Endothelial cell of hepatic sinusoid (primary cell): ENCODE results near the gene NR2F2.

Source experiments
- in situ Hi-C: cut with HindIII; loops from 2 replicates; pipeline ENCODE4 v1.10.0; 2017; ENCODE audit warnings: low sequenced_read_pairs

NR2F2 gene

DNA sequence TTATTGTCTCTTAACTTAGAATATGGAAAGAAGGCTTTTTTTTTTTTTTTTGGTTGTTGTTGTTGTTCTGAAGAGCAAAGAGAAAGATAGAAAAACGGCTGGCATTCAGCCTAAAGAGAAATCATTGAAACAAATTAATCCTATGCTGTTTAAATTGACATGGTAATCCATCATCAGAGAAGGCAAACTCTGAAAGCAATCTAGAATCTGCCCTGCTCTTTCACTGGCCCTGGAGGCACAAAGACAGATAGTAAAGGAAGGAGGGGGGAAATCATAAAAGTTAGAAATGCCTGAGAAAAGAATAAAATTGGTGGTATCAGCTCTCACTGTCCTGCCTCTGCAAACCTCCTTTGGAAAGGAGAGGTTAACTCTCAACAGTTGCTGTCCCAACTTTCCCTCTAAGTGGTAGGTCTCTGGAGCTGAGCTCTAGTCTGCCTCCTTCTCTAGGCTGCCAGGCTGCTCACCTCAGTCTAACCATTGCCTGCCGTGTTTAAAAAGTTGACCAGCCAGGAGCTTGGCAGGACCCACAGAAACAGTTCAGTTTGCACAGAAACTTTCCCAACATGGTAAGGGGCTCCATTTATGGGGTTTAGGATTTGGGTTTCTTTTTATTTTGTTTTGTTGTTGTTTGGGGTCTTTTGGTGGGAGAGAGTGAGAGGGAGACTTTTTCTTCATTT lies 13.4 kb upstream of the NR2F2 start:
- in situ Hi-C loops: no loop called here

DNA sequence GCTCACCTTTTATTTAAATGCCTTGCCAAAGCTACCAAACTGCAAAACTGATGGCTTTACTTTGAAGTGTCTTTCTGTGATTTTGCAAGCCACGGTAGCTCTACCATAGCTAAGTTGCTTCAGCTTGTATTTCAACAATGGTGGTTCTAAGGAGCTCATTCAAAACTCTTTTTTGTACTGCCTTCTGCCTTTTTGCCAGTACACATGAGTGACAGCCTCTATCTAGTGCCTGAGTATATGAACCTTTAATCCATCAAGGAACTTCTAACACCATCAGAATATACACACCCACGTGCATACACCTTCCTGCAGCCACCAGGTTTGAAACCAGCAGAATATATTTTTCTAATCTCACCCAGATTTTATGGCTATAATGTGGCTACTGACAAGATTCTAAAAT lies 10.4 kb upstream of the NR2F2 start:
- in situ Hi-C loops: no loop called here

DNA sequence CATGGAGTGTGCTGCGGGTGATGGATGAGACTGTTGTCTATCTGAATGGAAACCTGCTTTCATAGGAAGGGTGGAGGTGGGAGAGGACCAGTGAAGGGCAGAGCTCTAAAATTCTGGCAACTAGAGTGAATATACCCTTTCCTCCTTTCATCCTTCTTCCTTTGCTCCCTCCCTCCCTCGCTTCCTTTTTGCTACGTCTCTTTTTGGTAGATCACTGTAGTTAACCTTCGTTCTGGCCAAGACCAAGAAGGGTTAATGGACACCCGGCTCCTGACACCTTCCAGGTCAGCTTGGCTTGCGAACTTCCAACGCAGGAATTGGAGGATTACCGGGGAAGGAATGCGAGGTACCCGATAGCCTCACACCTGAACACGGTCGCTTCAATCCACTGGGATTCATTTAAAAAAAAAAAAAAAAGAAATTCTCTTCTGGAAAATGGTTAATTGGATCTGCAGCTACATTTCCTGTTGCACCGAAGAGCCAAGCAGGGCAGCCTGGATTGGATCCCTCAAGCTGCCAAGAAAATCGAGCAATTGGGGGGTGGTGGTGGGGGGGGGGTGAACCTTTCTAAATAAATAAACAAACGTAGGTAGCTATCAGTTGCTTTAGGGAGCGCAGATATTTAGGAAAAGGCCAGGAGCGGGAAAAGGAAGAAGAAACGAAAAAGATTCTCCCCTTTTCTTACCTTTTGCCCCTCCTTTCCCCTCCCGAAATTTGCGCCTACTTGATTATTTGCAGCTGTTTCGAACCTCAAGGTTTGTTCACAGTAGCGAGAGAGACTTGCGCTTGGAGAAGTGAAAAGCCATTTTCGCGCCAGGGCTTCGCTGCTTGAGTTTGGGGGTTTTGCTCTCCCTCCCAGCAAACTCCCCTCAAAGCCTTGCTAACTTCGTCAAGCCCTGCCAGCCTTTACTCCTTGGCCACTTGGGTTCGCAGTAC lies 9.5 kb upstream of the NR2F2 start:
- in situ Hi-C loops: no loop called here

DNA sequence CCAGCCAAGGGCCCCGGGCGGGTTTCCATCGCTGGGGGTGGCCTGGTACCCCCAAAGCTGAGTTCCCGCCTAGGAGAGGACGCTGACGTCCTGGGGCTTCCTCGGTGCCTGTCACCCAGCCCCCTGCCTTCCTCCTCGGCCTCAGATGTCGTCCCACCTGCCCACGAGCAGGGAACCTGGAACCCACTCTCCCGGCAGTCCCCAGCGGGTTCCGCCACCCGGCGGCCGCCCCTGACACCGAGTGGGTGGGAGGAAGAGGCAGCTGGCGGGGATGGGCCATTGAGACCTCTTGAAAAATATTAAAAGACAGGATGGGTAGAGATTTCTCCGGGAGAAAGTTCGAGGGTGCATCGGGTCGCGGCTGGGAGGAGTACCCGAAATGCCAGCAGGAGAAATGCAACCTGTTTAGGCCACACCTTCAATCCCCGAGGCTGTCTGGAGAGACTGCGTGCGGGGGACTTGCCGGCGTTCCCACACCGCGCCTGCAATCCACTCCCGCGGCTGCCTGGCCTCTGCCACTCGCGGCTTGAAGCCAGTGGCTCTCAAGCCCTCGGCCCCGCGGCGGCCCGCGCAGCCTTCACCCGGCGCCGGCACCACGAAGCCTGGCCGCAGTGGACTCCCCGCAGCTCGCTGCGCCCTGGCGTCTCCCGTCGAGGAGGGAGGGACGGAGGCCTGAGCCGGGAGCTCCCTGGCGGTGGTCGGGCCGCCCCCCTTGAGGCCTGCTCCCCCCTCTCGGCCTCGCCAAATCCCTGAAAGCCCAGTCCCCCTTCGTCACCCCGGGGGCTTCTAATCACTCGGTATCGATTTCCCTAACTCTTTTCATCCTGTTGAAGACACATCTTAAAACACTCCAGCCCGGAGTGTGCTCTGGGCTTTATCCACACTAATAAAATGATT lies 8.6 kb upstream of the NR2F2 start:
- in situ Hi-C loops: no loop called here

DNA sequence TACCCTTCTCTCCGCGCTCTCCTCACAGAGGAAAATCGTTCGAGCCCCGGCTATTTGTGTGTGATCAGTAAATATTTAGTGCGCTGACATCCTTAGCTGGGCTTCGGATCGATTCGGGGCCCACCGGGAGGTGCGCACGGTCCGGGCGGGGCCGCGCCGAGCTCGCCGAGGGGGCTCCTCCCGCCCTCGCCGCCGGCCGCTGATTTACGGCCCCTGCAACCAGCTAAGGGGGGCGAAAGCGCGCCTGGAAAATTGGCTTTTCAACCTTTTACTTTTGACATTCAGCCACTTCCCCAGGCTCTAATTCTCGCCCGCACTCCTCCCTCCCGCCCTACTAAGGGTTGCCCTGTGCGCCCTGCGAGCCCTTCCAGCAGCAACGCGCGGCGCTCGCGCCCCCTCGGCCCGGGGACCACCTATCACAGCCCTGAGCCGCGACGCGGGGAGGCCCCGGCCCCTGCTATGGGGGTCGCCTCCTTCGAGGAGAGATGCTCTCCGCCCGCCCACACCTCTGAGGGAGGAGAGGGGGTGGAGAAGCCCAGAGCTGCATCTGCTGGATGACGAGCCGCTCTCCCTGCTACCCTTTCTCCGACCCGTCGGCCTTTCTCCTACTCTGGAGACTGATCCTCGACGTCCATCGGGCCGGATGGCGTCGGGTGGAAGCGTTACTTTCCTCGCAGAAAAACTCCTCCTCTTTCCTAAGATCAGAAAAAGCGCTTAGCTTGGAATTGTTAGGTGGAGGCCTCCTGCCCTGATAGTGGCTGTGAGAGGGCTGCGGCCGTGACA lies 7.8 kb upstream of the NR2F2 start:
- in situ Hi-C loops: no loop called here

DNA sequence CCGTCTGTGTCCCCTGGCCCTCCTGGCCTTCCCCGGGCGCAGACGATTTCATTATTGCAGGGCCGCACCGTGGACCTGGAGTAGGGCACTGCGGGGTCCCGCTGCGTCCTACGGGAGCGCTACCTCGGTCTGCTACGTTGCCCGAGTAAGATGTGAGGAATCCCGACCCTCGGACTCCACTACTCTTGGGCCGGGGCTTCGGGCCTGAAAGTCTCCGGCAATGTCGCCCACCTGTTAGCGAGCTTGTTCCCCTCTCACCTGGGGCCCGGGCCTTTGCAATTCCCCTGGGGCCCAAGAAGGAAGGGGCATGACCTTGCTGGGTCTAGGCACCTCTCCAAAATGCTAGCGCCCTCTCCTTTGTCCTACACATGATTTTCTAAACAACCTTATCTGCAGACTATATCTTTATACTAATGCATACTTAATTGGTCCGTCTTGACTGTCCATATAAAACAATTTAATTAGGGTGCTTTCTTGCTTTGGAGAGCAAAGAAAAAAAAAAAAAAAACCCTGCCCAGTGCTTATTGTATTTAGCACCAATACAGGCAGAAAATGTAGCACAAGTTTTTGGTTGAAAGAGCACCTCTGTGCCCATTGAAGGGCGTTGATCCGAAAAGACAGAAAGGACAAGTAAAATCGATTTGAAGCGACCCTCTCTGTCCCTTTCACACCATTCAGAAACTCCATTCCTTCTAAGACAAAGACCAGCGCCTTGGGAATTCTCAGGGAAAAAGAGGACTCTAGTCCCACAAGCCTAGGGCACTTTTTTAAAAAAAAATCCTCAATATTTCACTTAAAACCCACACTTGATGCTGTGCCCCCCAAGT lies 7.0 kb upstream of the NR2F2 start:
- in situ Hi-C loops: no loop called here

DNA sequence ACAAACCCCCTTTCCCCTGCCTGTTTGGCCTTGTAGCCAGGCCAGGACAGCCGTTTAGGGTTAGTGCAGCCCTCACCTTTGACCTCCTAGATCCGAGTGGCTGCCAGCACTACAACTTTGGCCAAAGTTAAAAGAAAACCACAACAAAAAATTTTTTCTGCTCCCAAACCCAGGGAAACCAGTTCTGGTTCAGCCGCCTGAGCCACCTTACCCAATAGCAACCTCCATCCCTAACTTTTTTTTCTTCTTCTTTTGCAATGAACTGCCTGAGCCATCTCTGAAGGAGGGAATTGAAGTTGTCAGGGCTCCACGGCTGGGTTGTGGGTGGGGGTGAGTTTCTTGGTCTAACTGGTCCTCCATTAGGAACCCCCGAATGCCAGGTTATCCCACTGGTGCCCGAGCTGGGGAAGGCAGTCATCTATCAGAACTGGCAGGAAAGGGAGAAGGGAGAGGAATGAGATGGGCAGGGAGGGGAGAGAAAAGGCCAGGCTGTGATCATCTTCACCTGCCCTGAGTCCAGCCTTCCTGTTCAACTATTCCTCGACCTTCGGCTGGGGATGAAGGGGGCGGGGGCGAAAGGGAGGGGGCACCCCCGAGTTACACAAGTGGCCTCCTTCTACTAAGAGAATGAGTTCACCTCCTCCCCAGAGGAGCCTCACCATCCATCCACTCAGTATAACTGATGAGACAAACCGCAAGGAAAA lies 6.2 kb upstream of the NR2F2 start:
- in situ Hi-C loops: no loop called here

DNA sequence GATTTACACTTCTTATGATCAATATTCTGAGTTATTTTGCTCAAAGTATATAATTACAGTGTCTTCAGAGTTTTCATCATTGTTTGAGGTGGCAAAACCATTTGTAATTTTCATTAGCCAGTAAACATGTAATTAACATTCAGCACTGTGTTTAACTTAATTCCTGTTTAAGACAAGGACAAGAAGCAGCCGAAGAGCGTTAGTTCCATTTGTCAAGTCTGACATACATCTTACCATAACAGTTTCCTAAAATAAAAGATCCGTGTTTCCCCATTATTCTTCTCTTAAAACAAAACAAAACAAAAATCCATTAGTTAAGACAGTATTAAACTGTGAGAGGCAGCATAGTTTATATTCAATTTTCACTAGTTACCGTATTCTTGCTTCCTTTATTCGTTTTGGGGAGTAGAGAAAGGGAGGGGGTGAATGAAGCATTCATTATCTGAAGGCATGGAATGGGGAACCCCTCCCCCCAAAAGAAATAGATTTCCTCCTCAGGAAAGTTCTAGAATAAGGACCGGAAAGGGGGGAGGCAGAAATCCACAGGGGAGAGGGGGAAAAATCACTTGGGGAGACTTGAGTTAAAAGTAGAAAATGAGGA lies 5.5 kb upstream of the NR2F2 start:
- in situ Hi-C loops: loop anchor here (5.0 to 25.0 kb wide), 4 partner anchors 87 to 1288 kb away; no protein-coding TSS in a partner anchor

DNA sequence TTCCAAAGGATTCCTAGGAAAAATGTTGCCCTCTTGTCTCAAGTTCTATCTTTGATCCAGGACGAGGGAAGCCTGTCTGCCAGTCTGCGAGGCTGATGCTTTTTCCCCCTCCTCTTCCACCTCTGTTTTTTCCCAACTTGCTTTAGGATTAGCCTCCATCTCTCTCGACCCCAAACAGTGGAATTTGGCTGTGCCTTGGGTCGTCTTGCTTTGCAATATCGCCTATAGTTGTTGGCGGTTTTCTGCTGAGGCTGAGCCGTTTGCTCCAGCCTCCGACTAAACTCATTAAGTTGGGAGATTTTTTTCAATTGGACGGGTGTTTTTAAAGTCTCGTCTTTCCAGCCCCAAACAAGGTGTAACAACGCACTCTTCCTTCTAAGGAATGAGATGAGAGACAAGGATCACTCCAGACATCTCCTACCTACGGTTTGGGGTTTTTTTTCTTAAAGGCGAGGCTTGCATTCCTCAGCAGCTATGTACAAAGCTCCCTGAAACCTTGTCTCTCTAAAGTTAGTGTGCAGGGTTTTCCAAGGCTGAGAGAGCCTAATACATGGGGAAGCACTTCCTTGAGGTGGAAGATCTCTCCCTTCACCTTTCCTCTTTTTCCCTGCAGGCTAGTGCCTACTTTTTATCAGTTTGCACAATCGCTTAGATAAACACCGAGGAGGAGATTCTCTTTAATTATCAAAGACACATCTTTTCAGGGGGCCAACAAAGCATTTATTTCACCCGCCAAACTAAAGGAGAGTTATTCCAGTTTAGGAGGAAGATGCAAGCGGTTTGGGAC lies 4.8 kb upstream of the NR2F2 start:
- in situ Hi-C loops: loop anchor here (5.0 to 25.0 kb wide), 4 partner anchors 87 to 1288 kb away; no protein-coding TSS in a partner anchor

DNA sequence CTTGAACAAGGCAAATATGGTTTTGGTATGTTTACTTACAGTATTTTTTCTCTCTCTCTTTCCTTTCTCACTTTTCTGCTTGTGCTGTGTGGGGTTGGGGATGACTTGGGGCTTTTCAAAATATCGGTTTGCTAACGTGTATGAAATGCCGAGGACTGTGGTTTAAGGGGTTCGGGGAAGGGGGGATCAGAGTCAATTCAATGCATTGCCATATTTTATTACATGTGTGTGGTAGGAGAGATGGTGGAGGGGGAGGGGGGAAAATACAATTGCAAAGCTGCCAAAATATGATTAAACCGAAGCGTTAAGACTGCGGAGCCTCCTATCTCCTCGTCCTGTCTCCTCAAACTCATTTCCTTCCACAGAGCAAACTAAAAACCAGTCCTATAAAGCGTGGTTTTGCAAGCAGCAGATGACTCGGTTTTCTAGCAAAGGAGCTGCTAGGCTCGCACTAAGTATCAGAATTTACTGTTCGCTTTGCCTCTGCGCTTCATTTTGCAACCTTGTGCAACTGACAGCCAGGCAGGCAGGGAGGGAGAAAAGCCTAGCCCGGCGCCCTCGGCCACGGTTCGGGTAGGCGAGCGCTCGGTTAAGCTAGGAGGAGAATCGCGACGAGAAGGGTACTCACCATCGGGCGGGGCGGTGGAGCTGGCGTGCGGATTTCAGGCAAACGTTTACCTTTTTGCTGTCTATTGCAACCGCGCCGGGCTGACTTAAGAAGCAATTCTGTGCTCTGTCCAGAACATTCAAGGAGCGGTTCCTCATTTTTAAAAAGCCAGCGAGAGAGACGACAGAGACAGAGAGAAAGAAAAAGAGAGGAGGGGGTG lies 4.0 kb upstream of the NR2F2 start:
- in situ Hi-C loops: loop anchor here (5.0 to 25.0 kb wide), 4 partner anchors 86 to 1289 kb away; no protein-coding TSS in a partner anchor

DNA sequence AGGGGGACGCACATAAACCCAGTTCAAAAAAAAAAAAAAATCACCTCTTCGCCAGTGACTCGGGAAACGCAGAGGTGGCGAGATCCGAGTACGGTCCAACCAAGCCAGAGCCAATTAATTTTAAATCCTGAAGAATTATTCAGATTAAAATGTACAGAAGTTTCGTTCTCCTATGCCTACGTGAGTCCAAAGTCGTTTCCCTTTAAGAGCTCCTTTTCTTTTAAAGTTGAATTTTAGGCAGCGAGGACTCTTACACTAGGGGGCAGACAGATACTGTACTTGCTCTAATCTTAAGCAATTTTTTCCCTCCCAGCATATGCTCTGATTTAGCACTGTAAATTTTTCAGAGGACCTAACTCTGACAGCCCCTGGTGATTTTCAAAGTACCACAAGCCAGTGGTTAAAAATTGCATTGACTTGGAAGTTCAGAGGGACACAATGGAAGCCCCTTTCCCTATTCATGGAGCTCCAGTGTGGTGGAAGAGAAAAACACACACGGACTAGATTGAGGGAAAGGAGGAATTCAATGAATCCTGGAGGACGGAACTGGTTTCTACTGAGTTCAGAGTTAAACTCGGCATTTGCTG lies 3.3 kb upstream of the NR2F2 start:
- in situ Hi-C loops: loop anchor here (5.0 to 25.0 kb wide), 4 partner anchors 85 to 1290 kb away; no protein-coding TSS in a partner anchor

DNA sequence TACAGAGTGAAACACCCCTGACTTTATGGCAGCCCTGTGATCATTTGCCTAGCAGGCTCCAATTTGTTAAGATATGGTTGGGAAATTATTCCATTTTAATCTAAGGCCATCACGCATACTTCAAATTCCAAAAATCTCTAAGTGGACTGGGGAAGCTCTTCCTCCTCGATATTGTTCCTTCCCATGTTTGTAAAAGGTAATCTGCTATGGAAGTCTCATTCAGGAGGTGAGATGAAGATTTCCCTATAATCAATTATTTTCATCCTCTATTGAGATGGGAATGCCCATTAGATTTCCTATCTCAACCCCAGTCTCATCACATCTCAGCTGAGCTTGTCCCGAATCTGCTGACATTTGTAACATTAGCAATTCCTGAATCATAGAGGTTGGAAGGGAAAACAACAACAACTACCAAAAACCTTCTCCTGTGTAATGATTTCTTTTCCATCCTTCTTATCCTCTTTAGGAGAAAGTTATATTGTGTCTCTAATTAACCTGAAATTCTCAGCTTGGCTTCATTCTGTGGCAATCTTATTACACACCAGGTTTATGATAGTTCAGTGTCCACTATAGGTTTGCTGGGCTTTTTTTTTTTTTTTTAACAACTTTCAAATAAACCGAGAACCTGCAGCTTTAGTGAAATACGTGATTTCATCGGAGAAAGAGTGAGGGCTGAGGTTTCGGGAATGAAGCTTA lies 2.2 kb upstream of the NR2F2 start:
- in situ Hi-C loops: loop anchor here (5.0 to 25.0 kb wide), 4 partner anchors 84 to 1291 kb away; no protein-coding TSS in a partner anchor

DNA sequence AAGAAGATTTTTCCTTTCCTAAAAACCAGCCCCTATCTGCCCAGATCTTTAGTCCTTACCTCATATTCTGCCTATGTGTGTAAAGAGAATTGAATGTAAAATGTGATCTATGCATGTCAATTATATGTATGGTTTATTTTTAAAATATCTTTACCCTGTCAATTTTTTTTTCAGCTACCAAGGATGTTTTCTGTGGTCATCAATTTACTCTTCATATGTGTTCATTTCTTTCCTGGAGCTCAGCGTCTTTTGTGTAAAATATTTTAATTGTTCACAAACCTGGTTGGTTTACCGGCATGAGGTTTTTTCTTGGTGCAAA lies 1.7 kb upstream of the NR2F2 start:
- in situ Hi-C loops: loop anchor here (5.0 to 25.0 kb wide), 4 partner anchors 83 to 1292 kb away; no protein-coding TSS in a partner anchor

DNA sequence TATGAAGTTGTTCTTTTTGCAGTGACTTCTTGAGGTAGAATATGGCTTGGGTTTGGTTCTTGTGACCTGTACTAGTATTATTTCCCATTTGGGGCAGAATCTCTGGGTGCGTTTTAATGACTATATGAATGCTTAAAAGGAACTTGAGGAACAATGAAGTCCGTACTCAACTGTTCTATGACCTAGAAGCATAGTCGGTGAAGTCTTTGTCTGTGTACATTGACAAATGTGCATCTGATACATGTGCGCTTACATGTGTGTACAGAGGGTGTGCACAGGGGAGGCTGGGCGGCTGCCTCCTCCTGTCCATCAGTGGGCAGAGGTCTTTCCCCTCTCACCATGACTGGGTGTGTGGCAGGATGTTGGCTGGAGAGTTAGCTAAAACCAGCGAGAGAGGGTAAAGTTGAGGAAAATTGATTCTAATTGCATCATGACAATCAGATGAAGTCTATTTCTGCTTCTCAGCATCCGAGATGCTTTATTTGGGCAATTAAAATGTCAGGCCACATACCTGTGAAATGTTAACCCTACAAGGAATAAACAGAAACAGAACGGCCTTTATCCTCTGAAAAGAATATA lies 1.0 kb upstream of the NR2F2 start:
- in situ Hi-C loops: loop anchor here (5.0 to 25.0 kb wide), 4 partner anchors 83 to 1292 kb away; no protein-coding TSS in a partner anchor

DNA sequence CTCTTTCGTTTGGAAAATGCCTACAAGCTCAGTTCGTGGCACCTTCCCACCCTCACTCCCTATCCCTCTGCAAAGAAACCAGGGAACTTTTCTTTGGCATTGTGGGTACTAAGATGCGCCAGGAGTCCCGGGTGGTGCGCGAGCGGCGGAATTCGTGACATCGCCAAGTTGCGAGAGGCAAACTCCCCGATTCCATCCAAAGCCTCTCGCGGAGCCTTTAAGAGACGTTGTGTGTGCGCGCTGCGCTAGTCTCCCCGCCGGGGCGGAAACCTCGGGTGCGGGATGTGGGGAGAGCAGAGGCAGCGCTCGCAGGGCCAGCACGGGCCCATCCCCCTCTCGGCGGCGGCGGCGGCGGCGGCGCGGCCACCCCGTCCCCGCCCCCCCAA lies 443 bp upstream of the NR2F2 start:
- in situ Hi-C loops: loop anchor here (25.0 kb wide), 2 partner anchors 907 to 1293 kb away; no protein-coding TSS in a partner anchor
